NT2/D1 (cell line): ENCODE data around the gene QDPR.

Source experiments
- SUZ12 ChIP-seq: IDR thresholded peaks from 2 replicates; pipeline ENCODE4 v1.6.1; 2011; ENCODE audit not compliant: insufficient read length, insufficient read depth; ENCODE audit errors: extremely low read depth
- YY1 ChIP-seq: IDR thresholded peaks from 2 replicates; pipeline ENCODE4 v1.6.1; 2011; ENCODE audit not compliant: insufficient read length, insufficient read depth
- ZNF274 ChIP-seq: IDR thresholded peaks from 2 replicates; pipeline ENCODE4 v1.6.1; 2011; ENCODE audit warnings: mild to moderate bottlenecking, low read depth, low read length

GRCh38 chr4:17534705-17535104, 22.8 kb upstream of the QDPR start:
- no peak for TF ChIP-seq ZNF274
- TF ChIP-seq YY1: no peak
- no peak for TF ChIP-seq SUZ12
